RWPE2 (cell line): Measurements from ENCODE around the gene PBX1.

Source experiments
- ATAC-seq: fragments of 200-7000 bp; cut with Tn5 transposase; 3 replicates; pipeline ENCODE4 v1.9.1; 2021; ENCODE audit warnings: low read depth
- DNase-seq: peaks from one replicate; pipeline ENCODE4 v3.0.0-alpha.2; 2020; ENCODE audit warnings: low spot score
- H3K27ac ChIP-seq: fragments of 450-650 bp; 2 replicates; pipeline ENCODE4 v1.5.1; 2017; ENCODE audit warnings: mild to moderate bottlenecking; ENCODE audit not compliant: poor library complexity, severe bottlenecking
- H3K27me3 ChIP-seq: fragments of 250-450 bp; sonication (Bioruptor Pico); 2 replicates; pipeline ENCODE4 v1.5.1; 2021; ENCODE audit warnings: mild to moderate bottlenecking, moderate library complexity; ENCODE audit not compliant: insufficient read depth, poor library complexity, severe bottlenecking
- H3K36me3 ChIP-seq: fragments of 250-450 bp; sonication (Bioruptor Pico); 2 replicates; pipeline ENCODE4 v1.5.1; 2020; ENCODE audit warnings: low read depth, mild to moderate bottlenecking, moderate library complexity
- H3K4me1 ChIP-seq: fragments of 250-450 bp; sonication (Bioruptor Pico); 2 replicates; pipeline ENCODE4 v1.5.1; 2021; ENCODE audit warnings: mild to moderate bottlenecking, moderate library complexity; ENCODE audit not compliant: insufficient read depth, poor library complexity, severe bottlenecking
- H3K4me3 ChIP-seq: fragments of 250-450 bp; sonication (Bioruptor Pico); 2 replicates; pipeline ENCODE4 v1.5.1; 2021; ENCODE audit warnings: mild to moderate bottlenecking, moderate library complexity; ENCODE audit not compliant: severe bottlenecking
- H3K9me3 ChIP-seq: fragments of 250-450 bp; sonication (Bioruptor Pico); 2 replicates; pipeline ENCODE4 v1.5.1; 2021; ENCODE audit warnings: mild to moderate bottlenecking, moderate library complexity; ENCODE audit not compliant: severe bottlenecking
- TF ChIP-seq, protein P1 (sequence below): fragments of 450-650 bp; IDR thresholded peaks from one replicate; pipeline ENCODE4 v1.5.1; 2017; ENCODE audit warnings: mild to moderate bottlenecking, moderate library complexity; ENCODE audit not compliant: poor library complexity, severe bottlenecking

The PBX1 gene

DNA sequence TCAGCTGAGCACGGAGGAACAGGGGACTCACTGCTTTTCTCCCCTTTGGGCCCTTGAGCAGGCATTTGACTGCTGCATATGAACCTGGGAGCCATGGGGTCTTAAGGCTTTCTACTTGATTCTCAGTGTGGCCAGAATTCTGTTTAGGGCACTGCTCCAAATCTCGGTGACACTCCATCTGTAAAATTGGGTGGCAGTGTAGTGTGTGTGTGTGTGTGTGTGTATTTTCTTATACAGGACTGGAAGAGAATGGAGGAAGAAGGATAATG lies 162.2 kb downstream of the PBX1 start:
- H3K4me1 ChIP-seq, result peaks cover 16% of the 10 kb centered on the region
- no peak overlapping the region for H3K27ac ChIP-seq
- H3K9me3 ChIP-seq, result no peaks in the 10 kb centered on the region
- ATAC-seq, result no peak
- no peak overlapping the region for H3K4me3 ChIP-seq
- H3K27me3 ChIP-seq, result no peaks in the 10 kb centered on the region
- H3K36me3 ChIP-seq, result no peaks in the 10 kb centered on the region
- TF ChIP-seq, protein P1, sequence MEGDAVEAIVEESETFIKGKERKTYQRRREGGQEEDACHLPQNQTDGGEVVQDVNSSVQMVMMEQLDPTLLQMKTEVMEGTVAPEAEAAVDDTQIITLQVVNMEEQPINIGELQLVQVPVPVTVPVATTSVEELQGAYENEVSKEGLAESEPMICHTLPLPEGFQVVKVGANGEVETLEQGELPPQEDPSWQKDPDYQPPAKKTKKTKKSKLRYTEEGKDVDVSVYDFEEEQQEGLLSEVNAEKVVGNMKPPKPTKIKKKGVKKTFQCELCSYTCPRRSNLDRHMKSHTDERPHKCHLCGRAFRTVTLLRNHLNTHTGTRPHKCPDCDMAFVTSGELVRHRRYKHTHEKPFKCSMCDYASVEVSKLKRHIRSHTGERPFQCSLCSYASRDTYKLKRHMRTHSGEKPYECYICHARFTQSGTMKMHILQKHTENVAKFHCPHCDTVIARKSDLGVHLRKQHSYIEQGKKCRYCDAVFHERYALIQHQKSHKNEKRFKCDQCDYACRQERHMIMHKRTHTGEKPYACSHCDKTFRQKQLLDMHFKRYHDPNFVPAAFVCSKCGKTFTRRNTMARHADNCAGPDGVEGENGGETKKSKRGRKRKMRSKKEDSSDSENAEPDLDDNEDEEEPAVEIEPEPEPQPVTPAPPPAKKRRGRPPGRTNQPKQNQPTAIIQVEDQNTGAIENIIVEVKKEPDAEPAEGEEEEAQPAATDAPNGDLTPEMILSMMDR, result no peak
- DNase-seq, result no peak

DNA sequence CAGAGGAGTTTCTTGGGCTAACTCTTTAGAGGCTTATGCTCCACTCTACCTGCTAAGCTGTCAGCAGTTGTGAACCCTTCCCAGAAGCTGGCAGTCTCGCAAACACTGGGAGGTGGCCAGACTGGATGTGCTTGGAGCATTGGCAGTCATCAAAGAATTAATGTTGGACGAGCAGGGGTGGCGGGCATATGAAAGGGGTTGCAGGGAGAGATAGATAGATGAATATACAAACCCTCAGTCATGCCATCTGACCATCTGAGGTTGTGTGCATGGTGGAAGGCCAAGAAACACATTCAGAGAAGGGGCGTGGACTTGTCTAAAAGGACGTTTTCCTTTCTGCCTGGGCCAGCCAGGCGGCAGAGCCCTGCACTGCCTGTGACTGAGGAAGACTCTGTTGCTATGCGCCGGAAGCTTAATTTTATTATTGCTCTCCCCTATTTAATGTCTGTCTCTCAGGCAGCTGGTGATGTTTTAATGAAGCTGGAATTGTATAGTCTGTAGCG lies 164.4 kb downstream of the PBX1 start:
- no peak overlapping the region for H3K4me3 ChIP-seq
- DNase-seq, result no peak
- TF ChIP-seq, protein P1, result no peak
- peaks cover 12% of the 10 kb centered on the region for H3K4me1 ChIP-seq
- no peak for ATAC-seq
- no peaks in the 10 kb centered on the region for H3K9me3 ChIP-seq
- no peak overlapping the region for H3K27ac ChIP-seq
- H3K27me3 ChIP-seq, result no peaks in the 10 kb centered on the region
- H3K36me3 ChIP-seq, result no peaks in the 10 kb centered on the region

DNA sequence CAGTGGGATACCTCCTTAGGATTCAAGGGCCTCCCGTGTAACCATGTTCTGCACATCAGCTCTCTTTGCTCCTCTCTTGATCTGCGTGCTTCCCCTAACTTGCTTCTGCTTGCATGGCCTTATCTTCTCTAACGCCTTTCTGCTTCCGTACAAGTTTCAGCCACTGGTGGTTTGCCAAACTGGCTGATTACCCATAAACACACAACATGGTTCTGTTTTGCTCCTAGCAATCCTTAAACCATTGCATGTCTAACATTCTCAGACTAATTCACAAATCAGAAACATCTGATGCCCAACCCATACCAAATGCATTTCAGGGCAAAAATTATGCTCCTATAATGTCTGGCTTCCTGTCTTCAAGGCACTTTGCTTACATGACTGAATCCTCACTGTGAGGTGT lies 166.4 kb downstream of the PBX1 start:
- ATAC-seq, result no peak
- H3K27me3 ChIP-seq, result no peaks in the 10 kb centered on the region
- DNase-seq, result no peak

DNA sequence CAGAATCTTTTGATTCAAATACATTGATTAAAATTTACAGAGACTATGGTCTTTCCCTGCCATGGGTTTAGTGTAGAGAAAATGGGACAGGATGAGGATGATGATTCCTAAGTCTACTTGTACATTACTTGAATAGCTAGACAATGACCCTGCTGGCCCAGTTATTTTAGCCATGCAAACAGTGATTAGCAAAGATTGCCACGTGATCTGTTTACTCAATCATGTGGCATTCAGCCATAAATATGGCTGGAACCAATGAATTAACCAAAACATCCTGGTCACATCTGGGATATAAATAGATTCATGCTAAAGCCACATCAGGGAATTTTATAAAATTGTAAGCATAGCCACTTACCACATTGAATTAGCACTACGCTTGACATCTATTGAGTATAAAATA lies 167.3 kb downstream of the PBX1 start:
- no peaks in the 10 kb centered on the region for H3K36me3 ChIP-seq
- no peak overlapping the region for H3K4me3 ChIP-seq
- no peak for DNase-seq
- H3K27me3 ChIP-seq, result no peaks in the 10 kb centered on the region
- H3K9me3 ChIP-seq, result no peaks in the 10 kb centered on the region
- TF ChIP-seq, protein P1, result no peak
- ATAC-seq, result peak; percentile 48; the same call in 1 of the 3 replicates
- H3K27ac ChIP-seq, result no peak overlapping the region
- peaks cover 5% of the 10 kb centered on the region for H3K4me1 ChIP-seq

More for the DNA sequence above, 166.4 kb downstream of the PBX1 start:
- TF ChIP-seq, protein P1, result no peak
- no peaks in the 10 kb centered on the region for H3K36me3 ChIP-seq
- H3K27ac ChIP-seq, result no peak overlapping the region
- H3K4me1 ChIP-seq, result peaks cover 5% of the 10 kb centered on the region
- H3K4me3 ChIP-seq, result no peak overlapping the region
- H3K9me3 ChIP-seq, result no peaks in the 10 kb centered on the region

DNA sequence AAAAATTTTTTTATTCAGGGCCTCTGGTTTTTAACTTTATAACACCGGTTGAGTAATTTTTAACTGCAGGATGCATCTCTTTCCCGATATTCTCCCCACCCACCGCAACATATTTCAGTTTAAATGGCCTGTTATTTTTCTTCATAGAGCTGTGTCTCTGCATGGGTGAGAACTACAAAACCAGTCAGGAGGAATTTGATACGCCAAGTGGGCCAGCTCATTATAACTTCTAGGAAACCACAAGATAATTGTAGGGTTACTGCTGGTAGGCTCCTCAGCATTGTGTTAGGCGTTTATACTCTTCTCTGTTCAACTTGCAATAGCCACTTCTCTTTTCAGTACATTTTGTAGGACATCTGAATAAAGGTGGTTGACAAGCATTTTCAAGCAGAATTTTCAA lies 169.7 kb downstream of the PBX1 start:
- TF ChIP-seq, protein P1, result no peak
- Histone ChIP-seq H3K9me3 (no peaks in the 10 kb centered on the region), H3K27ac (no peak overlapping the region), H3K27me3 (no peaks in the 10 kb centered on the region), H3K4me3 (no peak overlapping the region), H3K36me3 (no peaks in the 10 kb centered on the region), H3K4me1 (peaks cover 5% of the 10 kb centered on the region)
- DNase-seq (no peak), ATAC-seq (no peak)
